ENCODE data around the gene ADGRL3.
"Not testable (repeated sequence)": the region's sequence is repeated elsewhere in the genome, so short reads cannot be mapped to it uniquely, and the experiment has no call there.

ADGRL3 gene

GRCh38 chr4:61665649-61666048 is 465.5 kb downstream of the ADGRL3 start:
- no peak for DNase-seq

DNA sequence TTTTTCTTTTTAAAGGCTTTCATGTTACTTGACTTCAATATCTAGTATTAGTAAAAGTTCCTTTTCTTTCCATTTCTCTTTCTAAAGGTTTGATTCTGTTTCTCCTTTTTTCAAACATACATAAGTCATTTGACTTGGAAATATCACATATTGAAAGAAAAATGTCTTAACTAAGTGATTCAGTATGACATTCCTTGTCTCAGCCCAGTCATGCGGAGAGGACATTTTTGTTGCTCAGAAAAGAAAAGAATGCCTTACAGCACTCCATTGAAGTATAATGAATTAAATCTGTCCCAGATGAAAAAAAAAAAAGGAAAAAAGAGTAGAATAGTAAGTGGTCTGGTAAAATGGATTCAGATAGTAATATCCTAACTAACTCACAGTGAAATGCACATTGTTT is 466.1 kb downstream of the ADGRL3 start:
- DNase-seq, result no peak

GRCh38 chr4:61671599-61671998 is 471.5 kb downstream of the ADGRL3 start:
- no peak for DNase-seq

DNA sequence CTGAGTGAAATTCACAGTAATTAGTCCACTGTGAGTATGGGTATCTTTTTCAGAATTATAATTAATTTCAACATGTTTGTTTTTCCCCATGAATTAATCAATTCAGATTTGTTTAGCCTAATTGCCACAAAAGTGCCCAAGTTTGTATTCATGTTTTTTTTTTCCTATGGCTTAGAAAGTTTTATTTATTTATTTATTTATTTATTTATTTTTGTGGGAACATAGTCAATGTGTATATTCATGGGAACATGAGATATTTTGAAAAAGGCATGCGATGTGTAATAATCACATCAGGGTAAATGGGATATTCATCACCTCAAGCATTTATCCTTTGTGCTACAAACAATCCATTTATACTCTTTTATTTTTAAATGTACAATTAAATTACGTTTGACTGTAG is 475.3 kb downstream of the ADGRL3 start:
- no peak for DNase-seq

DNA sequence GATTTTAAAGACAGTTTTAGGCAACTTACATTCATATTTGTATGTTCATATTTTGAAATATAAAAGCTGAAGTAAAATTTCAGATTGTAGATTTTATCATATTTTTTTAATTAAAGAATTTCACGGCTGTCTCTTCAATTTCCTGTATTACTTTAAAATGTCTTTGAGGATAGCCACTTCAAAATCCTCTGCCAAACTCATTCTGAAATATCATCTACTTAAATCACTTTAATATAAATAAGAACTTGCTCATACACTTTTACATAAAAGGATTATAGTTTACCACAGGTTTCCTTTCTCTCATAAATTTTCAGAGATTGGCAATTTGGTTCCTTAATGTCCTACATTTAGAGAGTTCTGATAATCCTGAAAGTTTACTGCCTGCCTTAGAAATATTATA is 478.2 kb downstream of the ADGRL3 start:
- DNase-seq, result no peak

GRCh38 chr4:61693520-61693919 is 493.4 kb downstream of the ADGRL3 start:
- DNase-seq, result no peak

DNA sequence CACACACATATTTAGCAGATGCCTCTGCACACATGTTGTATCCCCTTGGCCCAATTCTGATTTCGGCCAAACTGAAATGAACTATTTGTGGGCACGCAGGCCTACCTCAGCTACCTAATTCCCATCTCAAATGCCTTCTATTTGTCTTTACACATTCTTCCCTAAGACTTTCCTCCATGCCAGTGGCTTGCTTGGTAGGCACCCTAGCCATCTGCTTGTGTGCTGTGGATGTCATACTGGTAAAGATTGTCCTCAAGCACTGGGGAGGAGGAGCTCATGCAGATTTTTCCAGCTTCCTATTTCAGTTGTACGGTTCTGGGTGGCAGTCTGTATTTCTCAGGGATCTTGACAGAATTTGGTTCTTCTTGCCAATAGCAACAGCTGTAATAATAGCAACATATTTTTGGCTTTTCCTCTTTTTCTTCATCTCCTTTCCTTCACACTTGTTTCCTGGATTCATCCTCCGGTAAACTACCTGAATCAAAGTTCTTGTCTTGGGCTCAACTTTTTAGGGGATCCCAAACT is 514.3 kb downstream of the ADGRL3 start:
- DNase-seq, result no peak

GRCh38 chr4:61716426-61716825 is 516.3 kb downstream of the ADGRL3 start:
- no peak for DNase-seq

- DNase-seq, result peak; percentile 12
Measured at GRCh38 chr4:61723492-61723891, 523.4 kb downstream of the ADGRL3 start.

- DNase-seq, result no peak
Measured at GRCh38 chr4:61727286-61727685, 527.2 kb downstream of the ADGRL3 start.

- no peak for DNase-seq
Measured at GRCh38 chr4:61734409-61734808, 534.3 kb downstream of the ADGRL3 start.

GRCh38 chr4:61739887-61740286 is 539.8 kb downstream of the ADGRL3 start:
- no peak for DNase-seq

GRCh38 chr4:61740886-61741285 is 540.8 kb downstream of the ADGRL3 start:
- peak; percentile 30 for DNase-seq

DNA sequence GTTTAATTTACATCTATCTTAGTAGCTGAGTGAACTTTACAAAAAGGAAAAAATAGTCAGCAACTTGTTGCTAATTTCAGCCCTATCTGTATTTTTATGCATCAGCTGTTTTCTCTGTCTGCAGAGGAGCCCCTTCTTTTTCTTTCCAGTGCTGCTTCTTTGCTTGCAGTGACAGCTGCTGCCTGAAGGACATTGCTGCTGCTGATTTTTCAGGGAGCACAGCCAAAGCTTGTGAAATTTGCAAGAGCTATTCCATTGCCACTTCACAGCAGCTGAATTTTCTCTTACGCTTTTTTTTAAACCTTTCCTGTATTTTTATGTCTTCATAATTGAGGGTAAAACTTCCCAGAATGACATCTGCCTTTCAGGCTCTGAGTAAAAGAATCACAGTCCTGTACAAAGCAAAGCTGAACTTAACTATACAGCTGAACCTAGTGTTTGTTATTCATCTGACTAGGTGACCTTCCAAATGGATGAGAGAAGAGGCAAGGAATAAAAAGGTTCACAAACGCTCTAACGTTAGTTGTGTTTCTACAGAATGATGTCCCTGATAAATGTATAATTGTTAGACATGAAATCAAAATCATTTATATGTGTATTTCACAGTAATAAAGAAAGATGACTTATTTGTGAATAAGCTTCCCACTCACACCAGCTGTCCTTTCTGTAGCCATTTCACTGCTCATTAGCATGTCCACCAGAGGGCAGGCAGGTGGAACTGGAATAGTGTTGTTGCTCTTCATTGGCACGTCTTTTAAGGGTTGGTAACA is 541.4 kb downstream of the ADGRL3 start:
- peak; percentile 65 for DNase-seq

DNA sequence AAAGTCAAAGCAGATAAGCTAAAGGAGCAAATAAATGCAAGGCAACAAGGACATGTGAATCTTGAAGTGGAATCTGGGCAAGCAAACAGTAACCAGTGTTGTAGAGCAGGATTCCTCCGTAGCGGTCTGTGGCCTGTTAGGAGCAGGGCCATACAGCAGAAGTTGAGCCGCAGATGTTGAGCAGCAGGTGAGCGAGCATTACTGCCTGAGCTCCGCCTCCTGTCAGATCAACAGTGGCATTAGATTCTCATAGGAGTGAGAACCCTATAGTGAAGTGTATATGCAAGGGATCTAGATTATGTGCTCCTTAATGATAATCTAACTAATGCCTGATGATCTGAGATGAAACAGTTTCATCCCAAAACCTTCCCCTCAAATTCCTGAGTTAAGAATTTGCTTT is 550.7 kb downstream of the ADGRL3 start:
- DNase-seq, result no peak

GRCh38 chr4:61752617-61753016 is 552.5 kb downstream of the ADGRL3 start:
- DNase-seq, result no peak

DNA sequence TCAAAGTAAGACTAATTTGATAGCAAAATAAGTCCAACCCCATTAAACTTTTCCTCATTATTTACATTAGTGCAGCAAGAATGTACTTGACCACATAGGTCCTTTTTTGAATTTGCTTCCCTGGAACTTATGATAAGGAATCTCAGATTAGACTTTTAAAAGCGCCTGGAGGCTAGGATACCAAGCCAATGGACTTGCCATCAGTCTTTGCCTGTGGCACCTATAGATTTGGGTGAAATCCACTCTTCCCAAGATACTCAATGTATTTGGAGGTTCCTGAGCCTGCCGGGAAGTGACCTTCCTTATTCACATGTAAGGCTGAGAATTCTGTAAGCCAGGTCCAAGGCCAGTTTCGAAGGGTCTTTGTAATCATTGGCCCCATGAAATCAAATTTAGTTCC is 553.6 kb downstream of the ADGRL3 start:
- no peak for DNase-seq

- not testable (repeated sequence) for DNase-seq
Measured at GRCh38 chr4:61756937-61757336, 556.8 kb downstream of the ADGRL3 start.

GRCh38 chr4:61757983-61758382 is 557.9 kb downstream of the ADGRL3 start:
- DNase-seq, result not testable (repeated sequence)

DNA sequence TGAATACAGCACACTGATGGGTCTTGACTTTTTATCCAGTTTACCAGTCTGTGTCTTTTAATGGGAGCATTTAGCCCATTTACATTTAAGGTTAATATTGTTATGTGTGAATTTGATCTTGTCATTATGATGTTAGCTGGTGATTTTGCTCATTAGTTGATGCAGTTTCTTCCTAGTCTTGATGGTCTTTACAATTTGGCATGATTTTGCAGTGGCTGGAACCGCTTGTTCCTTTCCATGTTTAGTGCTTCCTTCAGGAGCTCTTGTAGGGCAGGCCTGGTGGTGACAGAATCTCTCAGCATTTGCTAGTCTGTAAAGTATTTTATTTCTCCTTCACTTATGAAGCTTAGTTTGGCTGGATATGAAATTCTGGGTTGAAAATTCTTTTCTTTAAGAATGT is 558.5 kb downstream of the ADGRL3 start:
- not testable (repeated sequence) for DNase-seq

DNA sequence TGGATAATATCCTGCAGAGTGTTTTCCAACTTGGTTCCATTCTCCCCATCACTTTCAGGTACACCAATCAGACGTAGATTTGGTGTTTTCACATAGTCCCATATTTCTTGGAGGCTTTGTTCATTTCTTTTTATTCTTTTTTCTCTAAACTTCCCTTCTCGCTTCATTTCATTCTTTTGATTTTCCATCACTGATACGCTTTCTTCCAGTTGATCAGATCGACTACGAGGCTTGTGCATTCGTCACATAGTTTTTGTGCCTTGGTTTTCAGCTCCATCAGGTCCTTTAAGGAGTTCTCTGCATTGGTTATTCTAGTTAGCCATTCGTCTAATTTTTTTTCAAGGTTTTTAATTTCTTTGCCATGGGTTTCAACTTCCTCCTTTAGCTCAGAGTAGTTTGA is 559.1 kb downstream of the ADGRL3 start:
- DNase-seq, result not testable (repeated sequence)

- DNase-seq, result not testable (repeated sequence)
Measured at GRCh38 chr4:61759885-61760284, 559.8 kb downstream of the ADGRL3 start.

GRCh38 chr4:61760820-61761219 is 560.7 kb downstream of the ADGRL3 start:
- no peak for DNase-seq

- DNase-seq, result no peak
Measured at GRCh38 chr4:61762722-61763627, 562.8 kb downstream of the ADGRL3 start.

Measured in NCI-H146 (cell line).